HFF-Myc (cell line): ENCODE measurements around the gene ATP13A3.

Source experiments
- DNase-seq: peaks from one replicate; pipeline ENCODE4 v3.0.0-alpha.2; 2011; ENCODE audit warnings: low read depth; ENCODE audit errors: extremely low read depth
- H3K4me3 ChIP-seq: replicated peaks from 2 replicates; pipeline ENCODE4 v1.5.1; 2011; ENCODE audit warnings: low read depth, mild to moderate bottlenecking, control low read depth, low read length
- CTCF ChIP-seq: IDR thresholded peaks from 2 replicates; pipeline ENCODE4 v1.5.1; 2012; ENCODE audit warnings: mild to moderate bottlenecking, low read depth, low read length, control low read depth; ENCODE audit errors: missing control alignments

Gene ATP13A3

GRCh38 chr3:194397757-194398312, 89.0 kb downstream of the ATP13A3 start:
- no peak for TF ChIP-seq CTCF
- no peak for DNase-seq
- H3K4me3 ChIP-seq: no peak overlapping the region

- no peak for TF ChIP-seq CTCF
- no peak for DNase-seq
- no peak overlapping the region for H3K4me3 ChIP-seq
Measured at GRCh38 chr3:194396859-194397756, 89.7 kb downstream of the ATP13A3 start.

GRCh38 chr3:194396539-194396858, 90.3 kb downstream of the ATP13A3 start:
- DNase-seq: no peak
- TF ChIP-seq CTCF: no peak
- no peak overlapping the region for H3K4me3 ChIP-seq

- no peak for TF ChIP-seq CTCF
Measured at GRCh38 chr3:194395778-194396538, 90.8 kb downstream of the ATP13A3 start.

GRCh38 chr3:194395212-194395611, 91.6 kb downstream of the ATP13A3 start:
- TF ChIP-seq CTCF: no peak
- DNase-seq: no peak
- no peak overlapping the region for H3K4me3 ChIP-seq

More at GRCh38 chr3:194395778-194396538, 90.8 kb downstream of the ATP13A3 start:
- no peak for DNase-seq
- H3K4me3 ChIP-seq: no peak overlapping the region

- no peak for TF ChIP-seq CTCF
Measured at GRCh38 chr3:194392576-194392975, 94.2 kb downstream of the ATP13A3 start.

More at GRCh38 chr3:194392576-194392975, 94.2 kb downstream of the ATP13A3 start:
- no peak overlapping the region for H3K4me3 ChIP-seq
- DNase-seq: no peak
